ENCODE data around the gene PRIMA1.
A peak's percentile ranks its signal among the peaks of the same experiment; 100 is the strongest.

DNA sequence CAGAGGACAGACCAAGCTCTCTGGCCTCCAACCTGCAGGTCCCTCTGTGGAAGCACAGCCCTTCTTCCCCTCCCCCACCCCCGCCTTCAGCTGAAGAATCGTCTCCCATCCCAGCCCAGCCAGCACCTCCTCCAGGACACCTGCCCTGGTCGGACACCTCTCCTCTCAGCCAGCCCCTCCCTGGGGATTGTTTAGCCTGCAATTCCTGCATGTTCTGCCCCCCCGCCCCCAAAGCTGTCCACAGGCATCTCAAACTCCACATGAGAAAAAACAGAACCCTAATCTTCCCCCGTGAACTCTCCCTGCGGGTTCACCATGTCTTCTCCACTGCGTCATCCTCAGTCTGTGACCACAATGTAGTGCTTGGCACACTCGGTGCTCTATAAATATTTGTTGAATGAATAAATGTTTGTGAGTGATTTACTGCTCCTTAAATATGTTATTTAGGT, 24.1 kb downstream of the PRIMA1 start:
- TF ChIP-seq POLR2AphosphoS5 (IDR thresholded peaks at IDR 0.05) = peak; percentile 23 to 85 (median 77)
- TF ChIP-seq, protein P1, sequence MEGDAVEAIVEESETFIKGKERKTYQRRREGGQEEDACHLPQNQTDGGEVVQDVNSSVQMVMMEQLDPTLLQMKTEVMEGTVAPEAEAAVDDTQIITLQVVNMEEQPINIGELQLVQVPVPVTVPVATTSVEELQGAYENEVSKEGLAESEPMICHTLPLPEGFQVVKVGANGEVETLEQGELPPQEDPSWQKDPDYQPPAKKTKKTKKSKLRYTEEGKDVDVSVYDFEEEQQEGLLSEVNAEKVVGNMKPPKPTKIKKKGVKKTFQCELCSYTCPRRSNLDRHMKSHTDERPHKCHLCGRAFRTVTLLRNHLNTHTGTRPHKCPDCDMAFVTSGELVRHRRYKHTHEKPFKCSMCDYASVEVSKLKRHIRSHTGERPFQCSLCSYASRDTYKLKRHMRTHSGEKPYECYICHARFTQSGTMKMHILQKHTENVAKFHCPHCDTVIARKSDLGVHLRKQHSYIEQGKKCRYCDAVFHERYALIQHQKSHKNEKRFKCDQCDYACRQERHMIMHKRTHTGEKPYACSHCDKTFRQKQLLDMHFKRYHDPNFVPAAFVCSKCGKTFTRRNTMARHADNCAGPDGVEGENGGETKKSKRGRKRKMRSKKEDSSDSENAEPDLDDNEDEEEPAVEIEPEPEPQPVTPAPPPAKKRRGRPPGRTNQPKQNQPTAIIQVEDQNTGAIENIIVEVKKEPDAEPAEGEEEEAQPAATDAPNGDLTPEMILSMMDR (IDR thresholded peaks at IDR 0.05) = no peak

Measured in stomach (tissue), 4 donors.